SK-N-SH (cell line): Measurements from ENCODE around the gene PPIP5K1. TPM values are rescaled to one million over a fixed set of nuclear protein-coding genes. Genes with fewer than 3 reads are reported as not detected.

ENCODE experiments used
- CTCF ChIA-PET: fragments of 300-600, 350-600 bp; formaldehyde crosslinking; extraction: SDS; loops from one replicate; lab custom pipeline; 2021; lab: Yijun Ruan, JAX
- POLR2A ChIA-PET: fragments of 350-600 bp; sonication (Branson Sonifier 250); formaldehyde crosslinking; extraction: SDS; loops from one replicate; lab custom pipeline; 2020; ENCODE audit warnings: antibody characterized with exemption, inconsistent platforms; lab: Yijun Ruan, JAX
- DNase-seq: peaks from one replicate; pipeline ENCODE4 v3.0.0; 2012
- H2AFZ ChIP-seq: fragments of 200-600 bp; sonication (generic); 2 replicates; pipeline ENCODE4 v1.8.1; 2016; ENCODE audit warnings: antibody characterized with exemption, mild to moderate bottlenecking, low read depth
- H3F3A ChIP-seq: fragments of 200-600 bp; sonication (generic); replicated peaks from 2 replicates; pipeline ENCODE3; 2016; ENCODE audit warnings: antibody characterized with exemption, mild to moderate bottlenecking; ENCODE audit not compliant: insufficient read depth
- H3K27ac ChIP-seq, 2 experiments: fragments of 200-500 bp in 1 of 2; fragments of 200-600 bp in 1 of 2; sonication (Bioruptor generic) in 1 of 2; sonication (generic), shearing (Covaris generic) in 1 of 2; 2 replicates each; pipeline versions ENCODE4 v1.5.1 to v1.6.1; 2014 to 2016; ENCODE audit warnings: low read depth in 2 of 2, inconsistent platforms in 1 of 2, low read length in 1 of 2, mild to moderate bottlenecking in 1 of 2, mixed read lengths in 1 of 2
- H3K27me3 ChIP-seq: fragments of 200-600 bp; sonication (generic), shearing (Covaris generic); 2 replicates; pipeline ENCODE4 v1.6.1; 2016; ENCODE audit warnings: mixed run types; ENCODE audit not compliant: insufficient read depth
- H3K36me3 ChIP-seq, 2 experiments: fragments of 200-500 bp in 1 of 2; fragments of 200-600 bp in 1 of 2; sonication (Bioruptor generic) in 1 of 2; sonication (generic) in 1 of 2; replicated peaks in 1 of 2; 2 replicates each; pipeline versions ENCODE3 to v1.5.1; 2014 to 2016; ENCODE audit warnings: low read length in 1 of 2, mild to moderate bottlenecking in 1 of 2; ENCODE audit not compliant: insufficient read depth in 2 of 2, control insufficient read depth in 1 of 2
- H3K4me1 ChIP-seq, 2 experiments: fragments of 200-500 bp in 1 of 2; fragments of 200-600 bp in 1 of 2; sonication (Bioruptor generic) in 1 of 2; sonication (generic), shearing (Covaris generic) in 1 of 2; 2 replicates each; pipeline versions ENCODE4 v1.5.1 to v1.6.1; 2014 to 2016; ENCODE audit warnings: low read depth in 1 of 2, low read length in 1 of 2, mixed run types in 1 of 2; ENCODE audit not compliant: insufficient read depth in 2 of 2, control insufficient read depth in 1 of 2
- H3K4me2 ChIP-seq: fragments of 200-600 bp; sonication (generic), shearing (Covaris generic); 2 replicates; pipeline ENCODE4 v1.6.1; 2017; ENCODE audit warnings: mixed run types
- H3K4me3 ChIP-seq, 2 experiments: fragments of 200-500 bp in 1 of 2; fragments of 200-600 bp in 1 of 2; sonication (Bioruptor generic) in 1 of 2; sonication (generic), shearing (Covaris generic) in 1 of 2; 2 replicates each; pipeline versions ENCODE4 v1.5.1 to v1.8.1; 2014 to 2016; ENCODE audit warnings: low read depth in 2 of 2, inconsistent platforms in 1 of 2, low read length in 1 of 2, mild to moderate bottlenecking in 1 of 2, mixed read lengths in 1 of 2, moderate library complexity in 1 of 2
- H3K79me2 ChIP-seq: fragments of 200-600 bp; sonication (generic); 2 replicates; pipeline ENCODE4 v1.8.1; 2017; ENCODE audit warnings: mild to moderate bottlenecking; ENCODE audit not compliant: insufficient read depth
- H3K9ac ChIP-seq: fragments of 200-600 bp; sonication (generic); 2 replicates; pipeline ENCODE4 v1.6.1; 2017; ENCODE audit warnings: mixed run types
- H3K9me2 ChIP-seq: fragments of 200-600 bp; sonication (generic); 2 replicates; pipeline ENCODE4 v1.6.1; 2017; ENCODE audit warnings: mixed run types
- H3K9me3 ChIP-seq: fragments of 200-600 bp; sonication (generic); 2 replicates; pipeline ENCODE4 v1.6.1; 2017; ENCODE audit warnings: mixed run types, mild to moderate bottlenecking, moderate library complexity
- H4K20me1 ChIP-seq: fragments of 200-600 bp; sonication (generic); 2 replicates; pipeline ENCODE4 v1.6.1; 2017; ENCODE audit warnings: mild to moderate bottlenecking, mixed run types; ENCODE audit not compliant: insufficient read depth
- ELF1 ChIP-seq: IDR thresholded peaks from 2 replicates; pipeline ENCODE4 v1.4.0; 2012
- EP300 ChIP-seq, 2 experiments: IDR thresholded peaks; 2 replicates each; pipeline versions ENCODE4 v1.4.0 to v1.6.1; 2012; ENCODE audit warnings: borderline replicate concordance in 1 of 2, low read depth in 1 of 2, low read length in 1 of 2
- FOSL2 ChIP-seq: IDR thresholded peaks from 2 replicates; pipeline ENCODE4 v1.4.0; 2012; ENCODE audit warnings: low read depth, mild to moderate bottlenecking, moderate library complexity, borderline replicate concordance
- FOXM1 ChIP-seq: IDR thresholded peaks from 2 replicates; pipeline ENCODE4 v1.4.0; 2012; ENCODE audit warnings: low read depth, mild to moderate bottlenecking
- GABPA ChIP-seq: IDR thresholded peaks from 2 replicates; pipeline ENCODE4 v1.4.0; 2012; ENCODE audit warnings: low read depth, mild to moderate bottlenecking
- IRF3 ChIP-seq: fragments of 150-350 bp; IDR thresholded peaks from 2 replicates; pipeline ENCODE4 v1.6.1; 2016; ENCODE audit warnings: mild to moderate bottlenecking, low read depth, low read length
- NRF1 ChIP-seq: IDR thresholded peaks from 2 replicates; pipeline ENCODE4 v1.6.1; 2012; ENCODE audit warnings: low read depth, mild to moderate bottlenecking, low read length
- POLR2AphosphoS5 ChIP-seq: IDR thresholded peaks from 2 replicates; pipeline ENCODE4 v1.6.1; 2012; ENCODE audit warnings: low read depth, low read length
- SIN3A ChIP-seq: IDR thresholded peaks from 2 replicates; pipeline ENCODE4 v1.6.1; 2012; ENCODE audit warnings: low read depth, mild to moderate bottlenecking, low read length, moderate library complexity, borderline replicate concordance
- TAF1 ChIP-seq: IDR thresholded peaks from 2 replicates; pipeline ENCODE4 v1.6.1; 2012; ENCODE audit warnings: low read depth, mild to moderate bottlenecking, low read length, moderate library complexity, borderline replicate concordance
- TCF12 ChIP-seq: IDR thresholded peaks from 2 replicates; pipeline ENCODE4 v1.4.0; 2012
- TEAD4 ChIP-seq: IDR thresholded peaks from 2 replicates; pipeline ENCODE4 v1.4.0; 2012; ENCODE audit warnings: mild to moderate bottlenecking, borderline replicate concordance; ENCODE audit not compliant: insufficient read depth
- YY1 ChIP-seq: IDR thresholded peaks from 2 replicates; pipeline ENCODE4 v1.4.0; 2012; ENCODE audit warnings: low read depth, mild to moderate bottlenecking
- ZBTB33 ChIP-seq: IDR thresholded peaks from 2 replicates; pipeline ENCODE4 v1.4.0; 2012; ENCODE audit warnings: low read depth, borderline replicate concordance
- WGBS: methylation state at CpG from one replicate; pipeline ENCODE4 v1.1.6; 2017; ENCODE audit warnings: low lambda C conversion rate; 5-methylcytosine and 5-hydroxymethylcytosine counted together
- polyA plus RNA-seq, 3 experiments: library from polyadenylated mRNA; depleted of rRNA; stranded (reverse); fragments of >200 nt; gene quantifications; 2 replicates each; pipeline ENCODE4 v1.2.3, GENCODE V29; 2012

PPIP5K1 gene
- polyA plus RNA-seq, 1 of the 3 experiments (the other 2 are of a cell fraction), result 28.5 TPM

GRCh38 chr15:43528542-43529007 is 61.4 kb downstream of the PPIP5K1 start:
- H3K9me2 ChIP-seq, result no peaks in the 10 kb centered on the region
- no peak for TF ChIP-seq ZBTB33
- TF ChIP-seq IRF3, result no peak
- TF ChIP-seq TCF12, result no peak
- TF ChIP-seq POLR2AphosphoS5, result no peak
- TF ChIP-seq TAF1, result no peak
- no peak for TF ChIP-seq FOSL2
- TF ChIP-seq, all 33 proteins: peak for 0
- no peaks in the 10 kb centered on the region for H3K79me2 ChIP-seq
- H3K4me1 ChIP-seq, result no peaks in the 10 kb centered on the region
- H3K9me3 ChIP-seq, result no peaks in the 10 kb centered on the region
- H3K27me3 ChIP-seq, result no peaks in the 10 kb centered on the region
- peaks cover 0 to 20% of the 10 kb centered on the region in 2 experiments for H3K36me3 ChIP-seq
- H3F3A ChIP-seq, result no peaks in the 10 kb centered on the region
- DNase-seq, result no peak
- no peak overlapping the region for H3K4me3 ChIP-seq
- ChIA-PET CTCF (interaction anchor here (0.6 kb wide), 1 partner anchor 197 kb away, joined by 3 read pairs; no protein-coding TSS in a partner anchor), POLR2A (interaction anchor here (1.4 kb wide), 1 partner anchor 18 kb away, joined by 4 read pairs; no protein-coding TSS in a partner anchor)
- no peak overlapping the region for H3K27ac ChIP-seq
- H3K4me2 ChIP-seq, result no peak overlapping the region
- 94% methylated on average over 4 of the region's 11 CpGs for WGBS
- no peak overlapping the region for H2AFZ ChIP-seq
- no peaks in the 10 kb centered on the region for H4K20me1 ChIP-seq
- H3K9ac ChIP-seq, result no peak overlapping the region

GRCh38 chr15:43527802-43528541 is 62.0 kb downstream of the PPIP5K1 start:
- Histone ChIP-seq H3K9ac (no peak overlapping the region), H3K9me2 (no peaks in the 10 kb centered on the region), H3K4me3 (no peak overlapping the region), H3K36me3 (peaks cover 0 to 26% of the 10 kb centered on the region in 2 experiments), H3K4me2 (no peak overlapping the region), H4K20me1 (no peaks in the 10 kb centered on the region), H2AFZ (no peak overlapping the region), H3K27ac (no peak overlapping the region), H3K27me3 (no peaks in the 10 kb centered on the region), H3K4me1 (no peaks in the 10 kb centered on the region), H3K9me3 (no peaks in the 10 kb centered on the region), H3K79me2 (no peaks in the 10 kb centered on the region), H3F3A (no peaks in the 10 kb centered on the region)
- TF ChIP-seq YY1 (no peak), POLR2AphosphoS5 (no peak), TEAD4 (no peak), SIN3A (no peak), NRF1 (no peak), EP300 (IDR thresholded peaks at IDR 0.05; ENCODE audit: borderline replicate concordance in 1 of 2, low read depth in 1 of 2, low read length in 1 of 2) (no peak), GABPA (no peak), ELF1 (no peak; the same call in 1 of the 2 replicates), FOXM1 (no peak)
- no peak for DNase-seq
- POLR2A ChIA-PET, result interaction anchor here (1.4 kb wide), 1 partner anchor 17 kb away, joined by 4 read pairs; no protein-coding TSS in a partner anchor
- CTCF ChIA-PET, result interaction anchor here (1.3 to 2.1 kb wide), 2 partner anchors 9 to 14 kb away, joined by 5 to 9 read pairs; no protein-coding TSS in a partner anchor
- 89% methylated on average over 10 of the region's 12 CpGs for WGBS
